Epithelial cell of esophagus (primary cell): ENCODE measurements around the gene FOXL3.
A peak's percentile ranks its signal among the peaks of the same experiment; 100 is the strongest.
"Not testable (repeated sequence)": the region's sequence is repeated elsewhere in the genome, so short reads cannot be mapped to it uniquely, and the experiment has no call there.

Experiments used
- DNase-seq: peaks from one replicate; pipeline ENCODE4 v3.0.0; 2010; ENCODE audit warnings: low read depth
- H3K4me3 ChIP-seq: 2 replicates; pipeline ENCODE4 v1.5.1; 2011; ENCODE audit warnings: mild to moderate bottlenecking, low read length, control low read depth
- TF ChIP-seq, protein P1 (sequence below): IDR thresholded peaks from 2 replicates; pipeline ENCODE4 v1.5.1; 2011; ENCODE audit warnings: low read depth, mild to moderate bottlenecking, low read length, control low read depth, inconsistent platforms; ENCODE audit not compliant: insufficient read depth; ENCODE audit errors: missing control alignments

Gene FOXL3

DNA sequence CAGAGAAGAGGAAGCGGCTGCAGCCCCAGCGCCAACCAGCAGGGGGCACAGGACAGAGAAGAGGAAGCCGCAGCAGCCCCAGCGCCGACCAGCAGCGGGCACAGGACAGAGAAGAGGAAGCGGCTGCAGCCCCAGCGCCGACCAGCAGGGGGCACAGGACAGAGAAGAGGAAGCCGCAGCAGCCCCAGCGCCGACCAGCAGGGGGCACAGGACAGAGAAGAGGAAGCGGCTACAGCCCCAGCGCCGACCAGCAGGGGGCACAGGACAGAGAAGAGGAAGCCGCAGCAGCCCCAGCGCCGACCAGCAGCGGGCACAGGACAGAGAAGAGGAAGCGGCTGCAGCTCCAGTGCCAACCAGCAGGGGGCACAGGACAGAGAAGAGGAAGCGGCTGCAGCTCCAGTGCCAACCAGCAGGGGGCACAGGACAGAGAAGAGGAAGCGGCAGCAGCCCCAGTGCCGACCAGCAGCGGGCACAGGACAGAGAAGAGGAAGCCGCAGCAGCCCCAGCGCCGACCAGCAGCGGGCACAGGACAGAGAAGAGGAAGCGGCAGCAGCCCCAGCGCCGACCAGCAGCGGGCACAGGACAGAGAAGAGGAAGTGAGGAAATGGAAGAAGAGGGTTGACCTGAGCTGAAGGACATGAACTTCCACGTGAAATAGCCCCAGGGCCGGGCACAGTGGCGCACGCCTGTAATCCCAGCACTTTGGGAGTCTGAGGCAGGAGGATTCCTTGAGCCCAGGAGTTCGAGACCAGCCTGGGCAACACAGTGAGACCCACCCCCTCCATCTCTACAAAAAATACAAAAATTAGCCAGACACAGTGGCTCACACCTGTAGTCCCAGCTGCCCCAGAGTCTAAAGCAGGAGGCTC lies 26.3 kb upstream of the FOXL3 start:
- DNase-seq, H3K4me3 ChIP-seq: not testable (repeated sequence)
- TF ChIP-seq, protein P1, sequence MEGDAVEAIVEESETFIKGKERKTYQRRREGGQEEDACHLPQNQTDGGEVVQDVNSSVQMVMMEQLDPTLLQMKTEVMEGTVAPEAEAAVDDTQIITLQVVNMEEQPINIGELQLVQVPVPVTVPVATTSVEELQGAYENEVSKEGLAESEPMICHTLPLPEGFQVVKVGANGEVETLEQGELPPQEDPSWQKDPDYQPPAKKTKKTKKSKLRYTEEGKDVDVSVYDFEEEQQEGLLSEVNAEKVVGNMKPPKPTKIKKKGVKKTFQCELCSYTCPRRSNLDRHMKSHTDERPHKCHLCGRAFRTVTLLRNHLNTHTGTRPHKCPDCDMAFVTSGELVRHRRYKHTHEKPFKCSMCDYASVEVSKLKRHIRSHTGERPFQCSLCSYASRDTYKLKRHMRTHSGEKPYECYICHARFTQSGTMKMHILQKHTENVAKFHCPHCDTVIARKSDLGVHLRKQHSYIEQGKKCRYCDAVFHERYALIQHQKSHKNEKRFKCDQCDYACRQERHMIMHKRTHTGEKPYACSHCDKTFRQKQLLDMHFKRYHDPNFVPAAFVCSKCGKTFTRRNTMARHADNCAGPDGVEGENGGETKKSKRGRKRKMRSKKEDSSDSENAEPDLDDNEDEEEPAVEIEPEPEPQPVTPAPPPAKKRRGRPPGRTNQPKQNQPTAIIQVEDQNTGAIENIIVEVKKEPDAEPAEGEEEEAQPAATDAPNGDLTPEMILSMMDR, result peak; percentile 9

DNA sequence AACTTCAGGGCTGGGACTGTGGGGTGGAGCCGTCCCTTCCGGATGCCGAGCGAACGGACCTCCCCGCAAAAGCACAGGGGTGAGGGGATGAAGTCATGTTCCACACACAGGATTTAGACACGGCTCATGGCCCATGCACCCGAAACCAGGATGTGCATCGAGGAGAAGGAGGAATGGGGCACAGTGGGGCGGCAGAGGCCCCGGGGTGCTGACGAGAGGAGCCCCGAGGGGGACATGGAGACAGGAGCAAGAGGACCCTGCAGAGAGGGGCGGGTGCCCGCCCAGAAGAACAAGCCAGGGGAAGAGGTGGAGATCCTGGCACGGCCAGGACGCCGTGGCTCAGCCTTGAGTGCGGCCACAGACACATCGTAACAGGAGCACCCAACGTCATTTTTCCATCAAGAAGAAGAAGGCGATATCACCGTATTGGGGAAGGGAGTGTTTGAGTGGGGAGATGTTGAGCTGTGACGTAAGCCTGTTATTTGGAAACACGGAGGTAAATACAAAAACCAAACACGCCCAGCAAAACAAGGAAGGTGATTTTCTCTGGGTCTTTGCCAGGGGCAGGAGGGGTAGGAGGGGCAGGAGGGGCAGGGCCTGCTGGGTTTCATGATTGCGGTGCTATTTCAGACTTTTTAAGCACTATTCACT lies 25.3 kb upstream of the FOXL3 start:
- H3K4me3 ChIP-seq, result no peak overlapping the region
- peak; percentile 40 for DNase-seq
- TF ChIP-seq, protein P1, result no peak

DNA sequence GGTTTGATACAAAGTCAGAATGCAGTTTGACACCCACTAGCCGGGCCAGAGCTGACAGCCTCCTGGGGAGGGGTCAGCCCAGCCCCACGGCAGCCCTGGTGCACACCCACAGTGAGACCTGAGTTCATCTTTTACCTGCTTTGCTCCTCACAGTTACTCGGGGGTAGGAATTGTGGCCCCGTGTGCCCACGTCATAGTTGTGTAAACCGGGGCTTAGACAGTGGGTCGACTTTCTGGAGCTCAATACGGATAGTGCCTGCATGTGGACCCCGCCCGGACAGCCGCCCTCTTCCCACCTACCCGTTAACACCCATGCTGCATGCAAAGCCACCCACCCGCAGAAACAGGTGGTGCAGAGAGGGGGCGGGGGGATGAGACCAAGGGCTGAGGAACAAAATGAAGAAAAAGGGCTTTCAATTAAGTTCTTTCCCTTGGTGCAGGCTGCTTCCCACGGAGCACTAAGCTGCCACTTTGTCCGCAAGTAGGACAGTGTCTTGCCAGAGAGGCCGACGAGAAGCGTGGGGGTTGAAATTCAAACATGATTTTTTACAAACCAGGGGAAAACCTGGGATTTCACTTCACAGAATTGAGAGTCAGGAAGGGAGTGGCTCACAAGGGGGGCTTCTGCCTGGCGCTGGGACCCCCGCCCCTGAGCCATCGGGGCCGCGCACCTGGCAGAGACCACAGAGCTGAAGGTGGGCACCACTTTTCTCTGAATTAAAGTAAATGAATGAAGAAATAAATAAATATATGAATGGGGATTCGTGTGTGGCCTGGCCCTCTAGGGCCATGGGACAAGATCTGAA lies 24.6 kb upstream of the FOXL3 start:
- H3K4me3 ChIP-seq, result no peak overlapping the region
- DNase-seq, result no peak
- TF ChIP-seq, protein P1, result no peak

DNA sequence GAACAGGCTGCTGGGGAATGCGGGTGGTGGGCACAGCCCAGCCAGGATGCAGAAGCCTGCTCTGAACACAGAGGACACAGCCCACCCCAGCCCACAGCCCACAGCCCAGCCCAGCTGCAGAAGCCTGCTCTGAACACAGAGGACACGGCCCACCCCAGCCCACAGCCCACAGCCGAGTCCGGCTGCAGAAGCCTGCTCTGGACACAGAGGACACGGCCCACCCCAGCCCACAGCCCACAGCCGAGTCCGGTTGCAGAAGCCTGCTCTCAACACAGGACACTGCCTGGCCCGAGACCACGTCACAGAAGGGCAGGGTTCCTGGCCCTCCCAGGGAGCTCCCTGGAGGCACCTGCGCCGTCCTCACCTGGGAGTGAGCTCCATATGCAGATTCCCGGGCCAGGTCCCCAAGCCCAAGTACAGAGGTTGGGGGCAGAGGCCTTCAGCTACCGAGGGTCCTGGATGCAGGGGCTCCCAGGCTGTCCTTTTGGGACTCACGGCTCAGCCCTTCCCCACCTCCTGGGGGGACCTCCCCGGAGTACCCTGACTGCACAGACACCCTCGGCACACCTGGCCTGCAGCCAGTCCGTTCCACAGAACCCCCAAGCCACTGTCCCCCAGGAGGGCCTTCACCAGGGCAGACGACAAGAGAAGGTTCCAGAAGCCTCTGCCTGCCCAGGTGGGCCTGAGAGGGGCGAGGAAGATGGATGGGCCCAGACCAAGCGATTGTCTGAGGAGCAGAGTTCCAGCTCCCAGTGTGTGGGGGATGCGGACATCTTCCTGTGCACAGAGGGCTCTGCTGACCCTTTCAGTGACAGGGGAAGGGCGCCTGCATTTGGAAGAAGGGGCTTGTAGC lies 23.7 kb upstream of the FOXL3 start:
- H3K4me3 ChIP-seq, result no peak overlapping the region
- TF ChIP-seq, protein P1, result no peak
- DNase-seq, result no peak

DNA sequence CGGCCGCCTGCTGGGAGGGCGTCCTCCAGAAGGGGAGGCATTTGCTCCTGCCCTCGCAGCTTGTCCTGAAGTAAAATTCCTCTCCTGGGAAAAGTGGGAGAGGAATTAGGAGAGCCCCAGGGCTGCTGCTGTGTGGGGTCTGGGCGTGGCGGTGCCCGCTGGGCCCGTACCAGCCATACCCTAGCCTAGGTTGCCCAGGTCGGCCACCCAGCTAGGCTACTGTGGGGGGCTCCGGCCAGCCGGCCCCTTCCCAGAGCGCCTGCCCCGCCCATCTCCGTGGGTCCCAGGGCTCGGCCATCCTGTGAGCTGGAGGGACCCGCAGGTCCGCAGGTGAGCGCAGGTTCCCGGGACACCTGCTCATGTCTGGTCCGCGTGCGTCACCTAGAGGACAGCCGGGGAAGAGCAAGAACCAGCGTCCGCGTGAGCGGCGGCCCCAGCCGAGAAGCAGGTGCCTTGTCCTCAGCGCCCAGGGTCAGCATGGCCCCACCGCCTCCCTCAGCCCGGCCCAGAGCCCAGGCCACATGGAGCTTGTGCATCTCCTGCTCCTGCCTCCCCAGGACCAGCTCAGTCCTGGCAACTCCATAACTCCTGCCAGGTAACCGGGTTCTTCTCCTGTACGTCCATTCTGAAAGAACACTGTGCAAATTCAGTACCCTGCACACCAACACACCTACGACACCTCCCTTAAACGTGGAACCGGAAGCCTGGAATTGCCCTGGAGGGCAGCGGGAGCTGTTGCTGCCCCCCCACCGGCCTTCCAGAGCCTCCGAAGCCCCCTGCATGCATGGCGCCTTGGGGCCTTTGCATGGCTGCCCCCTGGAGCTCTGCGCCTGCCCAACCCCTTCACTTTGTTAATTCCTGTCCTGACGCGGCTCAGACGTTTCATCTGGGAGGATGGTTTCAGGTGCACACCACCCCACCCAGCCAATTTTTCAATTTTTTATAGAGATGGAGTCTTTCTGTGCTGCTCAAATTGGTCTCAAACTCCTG lies 22.8 kb upstream of the FOXL3 start:
- peak; percentile 10 for DNase-seq
- no peak overlapping the region for H3K4me3 ChIP-seq
- TF ChIP-seq, protein P1, result peak; percentile 22
